Middle frontal gyrus (tissue), 1 donor: ENCODE measurements around the gene TDRD10.

Experiments
- DNase-seq: peaks from one replicate; pipeline ENCODE4 v3.0.0-alpha.2; 2015; ENCODE audit warnings: low spot score; ENCODE audit errors: extremely low spot score

TDRD10 gene

GRCh38 chr1:154502066-154502743, at the start of gene TDRD10, which contains the start of gene SHE:
Gene TDRD10, plus strand, starts transcription at chr1:154502219. Its CDS starts 4,685 bp downstream, at chr1:154506904.
Gene SHE, minus strand, starts transcription at chr1:154502412. Its CDS starts 386 bp downstream, at chr1:154502026.
- no peak for DNase-seq

- DNase-seq, result no peak
These were observed 48.9 kb upstream of the TDRD10 start for GRCh38 chr1:154453161-154453560.

- DNase-seq, result no peak
These were observed 48.3 kb upstream of the TDRD10 start for GRCh38 chr1:154453574-154454352.

GRCh38 chr1:154454386-154455120, 47.5 kb upstream of the TDRD10 start:
- DNase-seq, result no peak

GRCh38 chr1:154456631-154457030, 45.4 kb upstream of the TDRD10 start:
- DNase-seq, result no peak

GRCh38 chr1:154459080-154459479, 42.9 kb upstream of the TDRD10 start:
- DNase-seq, result no peak

GRCh38 chr1:154460695-154461260, 41.2 kb upstream of the TDRD10 start:
- DNase-seq, result no peak

GRCh38 chr1:154463512-154463990, 38.5 kb upstream of the TDRD10 start:
- no peak for DNase-seq

- DNase-seq, result no peak
These were observed 36.3 kb upstream of the TDRD10 start for GRCh38 chr1:154465621-154466195.

GRCh38 chr1:154466206-154466605, 35.8 kb upstream of the TDRD10 start:
- no peak for DNase-seq

- no peak for DNase-seq
These were observed 35.0 kb upstream of the TDRD10 start for GRCh38 chr1:154466921-154467417.

- no peak for DNase-seq
These were observed 34.5 kb upstream of the TDRD10 start for GRCh38 chr1:154467434-154468102.

- DNase-seq, result no peak
These were observed 33.3 kb upstream of the TDRD10 start for GRCh38 chr1:154468535-154469250.

GRCh38 chr1:154469844-154470560, 32.0 kb upstream of the TDRD10 start:
- DNase-seq, result no peak

- no peak for DNase-seq
These were observed 30.7 kb upstream of the TDRD10 start for GRCh38 chr1:154471304-154471703.

GRCh38 chr1:154474802-154475201, 27.2 kb upstream of the TDRD10 start:
- DNase-seq, result no peak

GRCh38 chr1:154476791-154477190, 25.2 kb upstream of the TDRD10 start:
- DNase-seq, result no peak

GRCh38 chr1:154478013-154478412, 24.0 kb upstream of the TDRD10 start:
- DNase-seq, result no peak

- DNase-seq, result no peak
These were observed 23.4 kb upstream of the TDRD10 start for GRCh38 chr1:154478639-154479038.
